ENCODE measurements around the gene KRT12. TPM values are rescaled to one million over a fixed set of nuclear protein-coding genes. Genes with fewer than 3 reads are reported as not detected.

The KRT12 gene
- total and polyA plus RNA-seq, 4 donors = not detected

- H3K27me3 ChIP-seq (ENCODE audit: control insufficient read depth in 4 of 4, insufficient read depth in 4 of 4, low read length in 3 of 4) = no peaks in the 10 kb centered on the region
- H3K27ac ChIP-seq (ENCODE audit: low read depth in 1 of 2, low read length in 2 of 2) = no peak overlapping the region
- no peak overlapping the region for H3K9ac ChIP-seq (ENCODE audit: low read depth in 1 of 2, low read length in 2 of 2)
- 87% methylated on average over 7 of the region's 7 CpGs for WGBS
- TF ChIP-seq ATF3 (IDR thresholded peaks at IDR 0.05) (no peak), FOXA2 (IDR thresholded peaks at IDR 0.05) (no peak), EGR1 (IDR thresholded peaks at IDR 0.05; ENCODE audit: low read depth in 2 of 2) (no peak), GABPA (IDR thresholded peaks at IDR 0.05 in 1 of 2, conservative IDR thresholded peaks at IDR 0.05 in 1 of 2) (no peak), ZBTB33 (IDR thresholded peaks at IDR 0.05) (no peak), TAF1 (conservative IDR thresholded peaks at IDR 0.05) (no peak), SP1 (IDR thresholded peaks at IDR 0.05) (no peak), FOXA1 (IDR thresholded peaks at IDR 0.05) (no peak), JUND (IDR thresholded peaks at IDR 0.05) (no peak), YY1 (IDR thresholded peaks at IDR 0.05) (no peak), HNF4G (IDR thresholded peaks at IDR 0.05) (no peak), HNF4A (conservative IDR thresholded peaks at IDR 0.05) (no peak), NR2F2 (IDR thresholded peaks at IDR 0.05) (no peak), CTCF (IDR thresholded peaks at IDR 0.05; ENCODE audit: low read depth, low read length, missing input control) (no peak), RAD21 (IDR thresholded peaks at IDR 0.05) (no peak)
- H3K36me3 ChIP-seq (ENCODE audit: control insufficient read depth in 4 of 4, insufficient read depth in 3 of 4, low read depth in 1 of 4, low read length in 3 of 4) = no peaks in the 10 kb centered on the region
- no peaks in the 10 kb centered on the region for H3K4me1 ChIP-seq (ENCODE audit: control insufficient read depth in 4 of 4, insufficient read depth in 4 of 4, low read length in 3 of 4)
- H3K4me3 ChIP-seq (ENCODE audit: low read depth in 1 of 3, low read length in 3 of 3) = no peak overlapping the region
- H3K9me3 ChIP-seq (ENCODE audit: control insufficient read depth in 4 of 4, low read length in 3 of 4) = no peaks in the 10 kb centered on the region
- DNase-seq (ENCODE audit: low spot score) = no peak
Observed at GRCh38 chr17:40827746-40828453, 39.1 kb downstream of the KRT12 start.

GRCh38 chr17:40825599-40825998, 41.4 kb downstream of the KRT12 start:
- Histone ChIP-seq H3K9me3 (ENCODE audit: control insufficient read depth in 4 of 4, low read length in 3 of 4) (no peaks in the 10 kb centered on the region), H3K27me3 (ENCODE audit: control insufficient read depth in 4 of 4, insufficient read depth in 4 of 4, low read length in 3 of 4) (no peaks in the 10 kb centered on the region), H3K27ac (ENCODE audit: low read depth in 1 of 2, low read length in 2 of 2) (no peak overlapping the region), H3K4me1 (ENCODE audit: control insufficient read depth in 4 of 4, insufficient read depth in 4 of 4, low read length in 3 of 4) (no peaks in the 10 kb centered on the region), H3K4me3 (ENCODE audit: low read depth in 1 of 3, low read length in 3 of 3) (no peak overlapping the region), H3K9ac (ENCODE audit: low read depth in 1 of 2, low read length in 2 of 2) (no peak overlapping the region), H3K36me3 (ENCODE audit: control insufficient read depth in 4 of 4, insufficient read depth in 3 of 4, low read depth in 1 of 4, low read length in 3 of 4) (no peaks in the 10 kb centered on the region)
- DNase-seq (ENCODE audit: low spot score) = no peak
- WGBS = 95% methylated on average over 2 of the region's 2 CpGs
- TF ChIP-seq NR2F2 (IDR thresholded peaks at IDR 0.05) (no peak), CTCF (IDR thresholded peaks at IDR 0.05; ENCODE audit: low read depth, low read length, missing input control) (no peak), ZBTB33 (IDR thresholded peaks at IDR 0.05) (no peak), EGR1 (IDR thresholded peaks at IDR 0.05; ENCODE audit: low read depth in 2 of 2) (no peak)

Data from liver (tissue), 9 donors.